Spleen (tissue), 11 donors: ENCODE results near the gene NOD2. TPM values are rescaled to one million over a fixed set of nuclear protein-coding genes. Genes with fewer than 3 reads are reported as not detected.

Experiments
- DNase-seq: peaks from one replicate; pipeline ENCODE4 v3.0.0-alpha.2; 2020
- H3K27ac ChIP-seq, 8 donors: fragments of 200-600 bp; sonication (generic) in 7 of 8; 1 replicate in 4 of 8; 2 replicates in 4 of 8; pipeline versions ENCODE4 v1.5.0 to v1.8.0; 2016 to 2021; ENCODE audit warnings: inconsistent platforms in 4 of 8, mild to moderate bottlenecking in 4 of 8, moderate library complexity in 1 of 8
- H3K27me3 ChIP-seq, 7 donors: fragments of 200-600 bp; sonication (generic) in 6 of 7; replicated peaks in 1 of 7; 1 replicate in 4 of 7; 2 replicates in 3 of 7; pipeline versions ENCODE4 v1.5.0 to v1.8.0; 2016 to 2021; ENCODE audit warnings: inconsistent platforms in 3 of 7, mild to moderate bottlenecking in 1 of 7
- H3K36me3 ChIP-seq, 6 donors: fragments of 200-600 bp; sonication (generic) in 5 of 6; 1 replicate in 4 of 6; 2 replicates in 2 of 6; pipeline versions ENCODE4 v1.5.0 to v1.8.0; 2016 to 2021; ENCODE audit warnings: inconsistent platforms in 2 of 6
- H3K4me1 ChIP-seq, 6 donors: fragments of 200-600 bp; sonication (generic) in 5 of 6; 1 replicate in 3 of 6; 2 replicates in 3 of 6; pipeline versions ENCODE4 v1.5.0 to v1.8.0; 2016 to 2021; ENCODE audit warnings: inconsistent platforms in 3 of 6
- H3K4me3 ChIP-seq, 8 donors: fragments of 200-600 bp; sonication (generic) in 7 of 8; 1 replicate in 4 of 8; 2 replicates in 4 of 8; pipeline versions ENCODE4 v1.5.0 to v1.8.0; 2016 to 2021; ENCODE audit warnings: inconsistent platforms in 4 of 8, mild to moderate bottlenecking in 4 of 8, moderate library complexity in 2 of 8
- H3K9me3 ChIP-seq, 8 donors: fragments of 200-600 bp; sonication (generic) in 7 of 8; 1 replicate in 4 of 8; 2 replicates in 4 of 8; pipeline versions ENCODE4 v1.5.0 to v1.8.0; 2016 to 2021; ENCODE audit warnings: inconsistent platforms in 4 of 8
- POLR2A ChIP-seq, 3 donors: fragments of 450-650 bp; IDR thresholded peaks; one replicate each; pipeline ENCODE4 v1.5.1; 2017; ENCODE audit warnings: antibody characterized with exemption in 3 of 3, mild to moderate bottlenecking in 1 of 3
- POLR2AphosphoS5 ChIP-seq, 3 donors: sonication (generic); formaldehyde crosslinking; IDR thresholded peaks; one replicate each; pipeline ENCODE4 v1.5.1; 2017; ENCODE audit warnings: antibody characterized with exemption in 3 of 3
- WGBS, 5 donors: extraction: QIAGEN DNeasy Blood & Tissue Kit in 3 of 5; methylation state at CpG; one replicate each; pipeline versions ENCODE4 v1.1.5 to v1.1.7; 2013 to 2018; 5-methylcytosine and 5-hydroxymethylcytosine counted together
- intact Hi-C: fragments of 100-400 bp; cut with DNase I; formaldehyde crosslinking; loops from one replicate; pipeline ENCODE4 v1.15.0; 2023; ENCODE audit warnings: low total_unique reads
- polyA plus RNA-seq, 3 donors: library from polyadenylated mRNA; stranded (reverse); fragments of 200-250 nt; gene quantifications; one replicate each; pipeline ENCODE4 v1.2.1, GENCODE V29; 2013
- total RNA-seq, 7 donors: library from RNA; depleted of rRNA in 3 of 7; stranded (reverse); fragments of >200 nt in 3 of 7; fragmentation: NEBNext Ultra II Directional in 4 of 7; extraction: Animal tissue kit (Norgen Biotek cat#: 25700) in 4 of 7; gene quantifications; one replicate each; pipeline versions ENCODE4 v1.1.0 to v1.2.1, GENCODE V29; 2016 to 2021
- TF ChIP-seq, protein P1 (sequence below), 11 experiments: fragments of 200-600 bp in 7 of 11; fragments of 450-650 bp in 4 of 11; sonication (generic) in 4 of 11; IDR thresholded peaks in 8 of 11; conservative IDR thresholded peaks in 3 of 11; 1 replicate in 7 of 11; 2 replicates in 4 of 11; pipeline versions ENCODE4 v1.4.0 to v1.8.0; 2016 to 2021; ENCODE audit warnings: antibody characterized with exemption in 11 of 11, inconsistent platforms in 4 of 11, mild to moderate bottlenecking in 1 of 11
- donor health status: healthy with polysubstance abuse.
- donor health status: DM: no; HTN: no; CAD: no; lungs with moderate emphysema.
- donor health status: DM: no; HTN: no; CAD: no.
- donor health status: Bipolar disorder and iron deficiency.
- donor health status: healthy.
- donor health status: DM: no; HTN: no; CAD: no.
- donor health status: DM: yes; HTN: yes; CAD: no.

Gene NOD2
- total and polyA plus RNA-seq, 10 donors: 0.41 to 23.2 (median 9.5) TPM

DNA sequence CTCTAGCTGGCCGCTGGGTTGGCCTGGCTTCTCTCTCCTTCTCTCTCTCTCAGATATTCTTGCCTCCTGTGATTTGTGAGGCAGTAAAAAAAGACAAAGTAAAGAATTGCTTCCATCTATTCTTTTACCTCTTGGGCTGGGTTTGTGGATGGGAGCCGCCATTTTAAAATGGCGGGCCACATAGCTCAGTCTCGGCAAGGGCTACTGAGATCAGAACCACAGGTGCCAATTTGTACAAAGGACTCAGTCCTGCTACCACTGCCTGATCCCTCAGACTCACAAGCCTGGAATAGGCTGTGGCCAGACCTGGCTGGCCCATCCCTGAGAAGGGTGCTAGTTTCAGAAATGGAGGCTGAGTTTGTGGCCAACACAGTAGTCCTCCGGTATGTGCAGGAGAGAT lies 24.1 kb downstream of the NOD2 start:
- Histone ChIP-seq H3K27me3 (no peaks in the 10 kb centered on the region), H3K27ac (peak overlapping the region in 4 of 8 donors; percentile 6 to 42 (median 28)), H3K4me3 (no peak overlapping the region), H3K9me3 (no peaks in the 10 kb centered on the region), H3K36me3 (peaks cover 0 to 14% (median 0%) of the 10 kb centered on the region in 6 donors), H3K4me1 (peaks cover 4 to 99% (median 34%) of the 10 kb centered on the region in 6 donors)
- TF ChIP-seq, protein P1, sequence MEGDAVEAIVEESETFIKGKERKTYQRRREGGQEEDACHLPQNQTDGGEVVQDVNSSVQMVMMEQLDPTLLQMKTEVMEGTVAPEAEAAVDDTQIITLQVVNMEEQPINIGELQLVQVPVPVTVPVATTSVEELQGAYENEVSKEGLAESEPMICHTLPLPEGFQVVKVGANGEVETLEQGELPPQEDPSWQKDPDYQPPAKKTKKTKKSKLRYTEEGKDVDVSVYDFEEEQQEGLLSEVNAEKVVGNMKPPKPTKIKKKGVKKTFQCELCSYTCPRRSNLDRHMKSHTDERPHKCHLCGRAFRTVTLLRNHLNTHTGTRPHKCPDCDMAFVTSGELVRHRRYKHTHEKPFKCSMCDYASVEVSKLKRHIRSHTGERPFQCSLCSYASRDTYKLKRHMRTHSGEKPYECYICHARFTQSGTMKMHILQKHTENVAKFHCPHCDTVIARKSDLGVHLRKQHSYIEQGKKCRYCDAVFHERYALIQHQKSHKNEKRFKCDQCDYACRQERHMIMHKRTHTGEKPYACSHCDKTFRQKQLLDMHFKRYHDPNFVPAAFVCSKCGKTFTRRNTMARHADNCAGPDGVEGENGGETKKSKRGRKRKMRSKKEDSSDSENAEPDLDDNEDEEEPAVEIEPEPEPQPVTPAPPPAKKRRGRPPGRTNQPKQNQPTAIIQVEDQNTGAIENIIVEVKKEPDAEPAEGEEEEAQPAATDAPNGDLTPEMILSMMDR (IDR thresholded peaks at IDR 0.05 in 8 of 11, conservative IDR thresholded peaks at IDR 0.05 in 3 of 11): no peak
- no peak for TF ChIP-seq POLR2AphosphoS5 (IDR thresholded peaks at IDR 0.05)
- TF ChIP-seq POLR2A (IDR thresholded peaks at IDR 0.05): no peak
- intact Hi-C loops: no loop called here
- 85 to 98% (median 88%) methylated on average over 5 of the region's 5 CpGs for WGBS, 5 donors
- DNase-seq: no peak

GRCh38 chr16:50718061-50718760 lies 24.8 kb downstream of the NOD2 start:
- 88 to 89% (median 88%) methylated on average over 16 of the region's 16 CpGs for WGBS, 5 donors
- Histone ChIP-seq H3K4me3 (no peak overlapping the region), H3K4me1 (peaks cover 4 to 94% (median 29%) of the 10 kb centered on the region in 6 donors), H3K27me3 (no peaks in the 10 kb centered on the region), H3K36me3 (peaks cover 0 to 21% (median 0%) of the 10 kb centered on the region in 6 donors), H3K27ac (no peak overlapping the region), H3K9me3 (no peaks in the 10 kb centered on the region)
- no peak for DNase-seq
- intact Hi-C loops: no loop called here
- TF ChIP-seq POLR2A (IDR thresholded peaks at IDR 0.05) (no peak), POLR2AphosphoS5 (IDR thresholded peaks at IDR 0.05) (no peak)
- TF ChIP-seq, protein P1 (IDR thresholded peaks at IDR 0.05 in 8 of 11, conservative IDR thresholded peaks at IDR 0.05 in 3 of 11): no peak

DNA sequence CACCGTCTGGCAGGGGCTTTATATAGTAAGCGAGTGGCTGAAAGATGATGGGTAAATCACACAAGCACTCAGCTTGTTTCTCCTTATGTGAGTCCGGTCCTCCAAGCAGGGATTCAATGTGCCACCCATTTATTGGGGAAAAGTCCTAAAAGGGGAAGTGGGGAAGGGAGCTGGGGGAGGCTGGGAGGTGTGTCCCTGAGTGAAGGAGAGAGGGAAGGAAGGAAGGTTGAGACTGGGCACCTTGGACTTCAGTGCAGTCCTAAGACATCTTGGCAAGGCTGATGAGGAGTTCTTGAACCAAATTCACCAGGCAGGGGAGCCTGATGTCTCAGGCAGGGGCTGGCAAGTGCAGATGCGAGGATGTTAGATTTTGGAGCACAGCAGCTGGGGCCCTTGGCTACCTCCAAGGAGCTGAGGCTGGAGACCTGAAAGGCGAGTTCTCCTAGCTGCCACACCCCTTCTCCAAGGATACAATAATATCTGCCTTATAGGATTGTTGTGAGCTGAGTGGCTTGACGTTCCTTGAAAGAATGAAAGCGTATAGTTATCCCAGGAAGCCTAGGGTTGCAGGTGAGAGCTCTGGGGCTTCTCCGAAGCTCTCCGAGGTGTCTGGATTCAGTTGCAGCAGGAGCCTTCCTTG lies 25.5 kb downstream of the NOD2 start:
- TF ChIP-seq POLR2A (IDR thresholded peaks at IDR 0.05): no peak
- TF ChIP-seq, protein P1 (IDR thresholded peaks at IDR 0.05 in 8 of 11, conservative IDR thresholded peaks at IDR 0.05 in 3 of 11): no peak
- TF ChIP-seq POLR2AphosphoS5 (IDR thresholded peaks at IDR 0.05): no peak
- Histone ChIP-seq H3K27me3 (no peaks in the 10 kb centered on the region), H3K27ac (no peak overlapping the region), H3K4me3 (no peak overlapping the region), H3K36me3 (peaks cover 0 to 28% (median 0%) of the 10 kb centered on the region in 6 donors), H3K9me3 (peaks cover 0 to 5% (median 1%) of the 10 kb centered on the region in 8 donors), H3K4me1 (peaks cover 4 to 88% (median 25%) of the 10 kb centered on the region in 6 donors)
- intact Hi-C loops: no loop called here
- DNase-seq: no peak
- WGBS, 5 donors: 91 to 96% (median 93%) methylated on average over 9 of the region's 9 CpGs
